ENCODE data around the gene EPS8L1. TPM values are rescaled to one million over a fixed set of nuclear protein-coding genes. Genes with fewer than 3 reads are reported as not detected.
"Not testable (repeated sequence)": the region's sequence is repeated elsewhere in the genome, so short reads cannot be mapped to it uniquely, and the experiment has no call there.

The EPS8L1 gene
- total and polyA plus RNA-seq, 7 donors, result 0.28 to 77.8 (median 37.1) TPM; not detected in 3

GRCh38 chr19:55032170-55032800 is 43.4 kb upstream of the EPS8L1 start:
- WGBS, 2 donors, result 69 to 87% methylated on average over 22 of the region's 22 CpGs
- intact Hi-C loops (cut with DNase I), result no loop called here

GRCh38 chr19:55032976-55033643 is 42.6 kb upstream of the EPS8L1 start:
- H3K36me3 ChIP-seq, result not testable (repeated sequence)
- WGBS, 2 donors, result 95 to 96% methylated on average over 70 of the region's 70 CpGs

More at GRCh38 chr19:55032170-55032800, 43.4 kb upstream of the EPS8L1 start:
- no peaks in the 10 kb centered on the region for H3K4me1 ChIP-seq
- H3K27ac ChIP-seq, result no peak overlapping the region
- TF ChIP-seq POLR2AphosphoS5 (IDR thresholded peaks at IDR 0.05), result no peak
- TF ChIP-seq EP300 (IDR thresholded peaks at IDR 0.05), result no peak
- no peak for TF ChIP-seq CTCF (IDR thresholded peaks at IDR 0.05)
- no peak for TF ChIP-seq POLR2A (IDR thresholded peaks at IDR 0.05)
- no peaks in the 10 kb centered on the region for H3K9me3 ChIP-seq
- peak; percentile 35 for DNase-seq
- no peak overlapping the region for H3K4me3 ChIP-seq
- H3K27me3 ChIP-seq, result no peaks in the 10 kb centered on the region
- H3K36me3 ChIP-seq, result no peaks in the 10 kb centered on the region

GRCh38 chr19:55034751-55035150 is 40.9 kb upstream of the EPS8L1 start:
- no peak overlapping the region for H3K27ac ChIP-seq
- H3K4me3 ChIP-seq, result no peak overlapping the region
- intact Hi-C loops (cut with DNase I), result no loop called here
- H3K36me3 ChIP-seq, result no peaks in the 10 kb centered on the region
- no peak for DNase-seq
- H3K4me1 ChIP-seq, result no peaks in the 10 kb centered on the region
- no peaks in the 10 kb centered on the region for H3K27me3 ChIP-seq
- no peak for TF ChIP-seq POLR2A (IDR thresholded peaks at IDR 0.05)
- no peak for TF ChIP-seq EP300 (IDR thresholded peaks at IDR 0.05)
- no peak for TF ChIP-seq POLR2AphosphoS5 (IDR thresholded peaks at IDR 0.05)
- no peak for TF ChIP-seq CTCF (IDR thresholded peaks at IDR 0.05)
- no peaks in the 10 kb centered on the region for H3K9me3 ChIP-seq
- 95 to 96% methylated on average over 13 of the region's 13 CpGs for WGBS, 2 donors

More at GRCh38 chr19:55032976-55033643, 42.6 kb upstream of the EPS8L1 start:
- H3K4me3 ChIP-seq; intact Hi-C loops (cut with DNase I); DNase-seq; H3K27me3 ChIP-seq; H3K9me3 ChIP-seq; H3K4me1 ChIP-seq; H3K27ac ChIP-seq: not testable (repeated sequence)

GRCh38 chr19:55036058-55036457 is 39.6 kb upstream of the EPS8L1 start:
- Histone ChIP-seq H3K9me3 (no peaks in the 10 kb centered on the region), H3K27me3 (no peaks in the 10 kb centered on the region)
- WGBS, 2 donors, result 89 to 94% methylated on average over 2 of the region's 2 CpGs

GRCh38 chr19:55037603-55038002 is 38.1 kb upstream of the EPS8L1 start:
- intact Hi-C loops (cut with DNase I); H3K4me3 ChIP-seq: not testable (repeated sequence)

More at GRCh38 chr19:55036058-55036457, 39.6 kb upstream of the EPS8L1 start:
- no peak for DNase-seq
- peaks cover 0 to 3% (median 0%) of the 10 kb centered on the region in 4 donors for H3K36me3 ChIP-seq
- H3K27ac ChIP-seq, result no peak overlapping the region
- TF ChIP-seq CTCF (IDR thresholded peaks at IDR 0.05) (no peak), EP300 (IDR thresholded peaks at IDR 0.05) (no peak), POLR2A (IDR thresholded peaks at IDR 0.05) (no peak), POLR2AphosphoS5 (IDR thresholded peaks at IDR 0.05) (no peak)
- H3K4me1 ChIP-seq, result no peaks in the 10 kb centered on the region
- intact Hi-C loops (cut with DNase I), result no loop called here
- H3K4me3 ChIP-seq, result no peak overlapping the region

GRCh38 chr19:55040654-55041053 is 35.0 kb upstream of the EPS8L1 start:
- DNase-seq; H3K4me1 ChIP-seq; H3K27ac ChIP-seq; intact Hi-C loops (cut with DNase I); H3K27me3 ChIP-seq; H3K4me3 ChIP-seq; H3K9me3 ChIP-seq: not testable (repeated sequence)
- WGBS, 2 donors, result 33 to 75% methylated on average over 12 of the region's 12 CpGs
- H3K36me3 ChIP-seq, result peaks cover 3 to 43% (median 14%) of the 10 kb centered on the region in 4 donors

More at GRCh38 chr19:55037603-55038002, 38.1 kb upstream of the EPS8L1 start:
- not testable (repeated sequence) for H3K27me3 ChIP-seq, H3K9me3 ChIP-seq, H3K4me1 ChIP-seq, DNase-seq, H3K27ac ChIP-seq
- peaks cover 0 to 13% (median 0%) of the 10 kb centered on the region in 4 donors for H3K36me3 ChIP-seq
- WGBS, 2 donors, result 71 to 92% methylated on average over 6 of the region's 6 CpGs
